ENCODE data around the gene POLR1A. TPM values are rescaled to one million over a fixed set of nuclear protein-coding genes. Genes with fewer than 3 reads are reported as not detected.

The POLR1A gene
- total RNA-seq, 1 donor from 2014 or later, result 9.5 TPM

- no peak for DNase-seq
Observed at GRCh38 chr2:86064006-86064405, 41.7 kb downstream of the POLR1A start.

GRCh38 chr2:86062043-86062442, 43.6 kb downstream of the POLR1A start:
- DNase-seq, result no peak

GRCh38 chr2:86056590-86057331, 48.9 kb downstream of the POLR1A start:
- DNase-seq, result no peak

- DNase-seq, result no peak
Observed at GRCh38 chr2:86055314-86055713, 50.4 kb downstream of the POLR1A start.

- no peak for DNase-seq
Observed at GRCh38 chr2:86054535-86055082, 51.1 kb downstream of the POLR1A start.

GRCh38 chr2:86053166-86053565, 52.5 kb downstream of the POLR1A start:
- no peak for DNase-seq

- no peak for DNase-seq
Observed at GRCh38 chr2:86052676-86053075, 53.0 kb downstream of the POLR1A start.

- no peak for DNase-seq
Observed at GRCh38 chr2:86052265-86052664, 53.4 kb downstream of the POLR1A start.

GRCh38 chr2:86050301-86050700, 55.4 kb downstream of the POLR1A start:
- DNase-seq, result no peak

- no peak for DNase-seq
Observed at GRCh38 chr2:86049529-86049928, 56.2 kb downstream of the POLR1A start.

GRCh38 chr2:86048888-86049287, 56.8 kb downstream of the POLR1A start:
- no peak for DNase-seq

- no peak for DNase-seq
Observed at GRCh38 chr2:86048383-86048701, 57.3 kb downstream of the POLR1A start.

GRCh38 chr2:86047575-86048382, 57.9 kb downstream of the POLR1A start:
- no peak for DNase-seq

GRCh38 chr2:86045541-86045940, 60.1 kb downstream of the POLR1A start:
- no peak for DNase-seq

- DNase-seq, result no peak
Observed at GRCh38 chr2:86044614-86045013, 61.1 kb downstream of the POLR1A start.

GRCh38 chr2:86044045-86044444, 61.6 kb downstream of the POLR1A start:
- no peak for DNase-seq

GRCh38 chr2:86042256-86043168, 63.2 kb downstream of the POLR1A start:
- no peak for DNase-seq

GRCh38 chr2:86039963-86040655, 65.6 kb downstream of the POLR1A start:
- DNase-seq, result no peak

- DNase-seq, result no peak
Observed at GRCh38 chr2:86039178-86039962, 66.3 kb downstream of the POLR1A start.

- DNase-seq, result no peak
Observed at GRCh38 chr2:86038291-86039081, 67.2 kb downstream of the POLR1A start.

All from occipital lobe (tissue), 2 donors.